Tibial nerve (tissue), 4 donors: Measurements from ENCODE around the gene OR4C6. TPM values are rescaled to one million over a fixed set of nuclear protein-coding genes. Genes with fewer than 3 reads are reported as not detected.

Experiments used
- DNase-seq, 2 donors: peaks; one replicate each; pipeline ENCODE4 v3.0.0-alpha.2; 2019; ENCODE audit warnings: low spot score in 2 of 2
- H3K27ac ChIP-seq, 4 donors: fragments of 200-600 bp; sonication (generic) in 3 of 4; one replicate each; pipeline ENCODE4 v1.5.1; 2017 to 2019; ENCODE audit warnings: mild to moderate bottlenecking in 1 of 4
- H3K27me3 ChIP-seq, 2 donors: fragments of 200-600 bp; sonication (generic) in 1 of 2; one replicate each; pipeline versions ENCODE4 v1.5.1 to v1.6.0; 2017 to 2019
- H3K36me3 ChIP-seq, 3 donors: fragments of 200-600 bp; sonication (generic); one replicate each; pipeline ENCODE4 v1.5.1; 2018 to 2019
- H3K4me1 ChIP-seq, 4 donors: fragments of 200-600 bp; sonication (generic) in 3 of 4; one replicate each; pipeline ENCODE4 v1.5.1; 2017 to 2019
- H3K4me3 ChIP-seq, 4 donors: fragments of 200-600 bp; sonication (generic) in 3 of 4; one replicate each; pipeline ENCODE4 v1.5.1; 2017 to 2019; ENCODE audit warnings: mild to moderate bottlenecking in 1 of 4, moderate library complexity in 1 of 4
- H3K9me3 ChIP-seq, 4 donors: fragments of 200-600 bp; sonication (generic) in 3 of 4; one replicate each; pipeline ENCODE4 v1.5.1; 2017 to 2019
- CTCF ChIP-seq, 5 experiments: fragments of 200-600 bp in 3 of 5; fragments of 450-650 bp in 2 of 5; sonication (generic) in 3 of 5; IDR thresholded peaks; one replicate each; pipeline ENCODE4 v1.5.1; 2016 to 2019; ENCODE audit warnings: antibody characterized with exemption in 5 of 5, mild to moderate bottlenecking in 3 of 5, moderate library complexity in 2 of 5
- EP300 ChIP-seq, 2 donors: sonication (generic); formaldehyde crosslinking; IDR thresholded peaks; one replicate each; pipeline ENCODE4 v1.6.1; 2017; ENCODE audit warnings: antibody characterized with exemption in 2 of 2, mild to moderate bottlenecking in 1 of 2
- POLR2A ChIP-seq, 2 donors: fragments of 450-650 bp; IDR thresholded peaks; one replicate each; pipeline ENCODE4 v1.6.1; 2017; ENCODE audit warnings: antibody characterized with exemption in 2 of 2, mild to moderate bottlenecking in 2 of 2, moderate library complexity in 2 of 2
- WGBS, 2 donors: methylation state at CpG; one replicate each; pipeline ENCODE4 v1.1.5; 2018; 5-methylcytosine and 5-hydroxymethylcytosine counted together
- total RNA-seq, 4 donors: library from RNA; depleted of rRNA; stranded (reverse); fragments of >200 nt; gene quantifications; one replicate each; pipeline ENCODE4 v1.1.0, GENCODE V29; 2016

Gene OR4C6
- total RNA-seq, result not detected

DNA sequence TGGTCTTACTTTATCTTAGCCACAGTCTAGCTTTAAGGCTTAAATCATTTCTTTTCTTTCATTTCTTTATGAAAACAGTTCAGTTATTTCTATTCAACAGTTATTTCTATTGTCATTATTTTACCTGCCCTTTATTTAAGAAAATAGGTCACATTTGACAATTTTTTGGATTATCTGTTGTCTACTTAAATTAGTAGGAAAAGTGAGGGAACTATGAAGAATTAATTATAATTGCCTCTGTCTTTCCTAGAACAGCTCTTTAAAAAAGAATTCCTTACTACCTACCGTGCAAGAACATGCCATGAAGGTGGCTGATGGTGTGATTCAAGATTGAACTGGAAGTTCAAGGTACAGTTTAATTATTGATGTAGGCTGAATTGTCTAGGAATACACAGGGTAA lies at the start of gene OR4C6:
TSS of gene OR4C6 (plus strand) at position 301 of the 400 bp plus-strand sequence. CDS start 2,966 bp downstream, outside the sequence.
- Histone ChIP-seq H3K36me3 (no peaks in the 10 kb centered on the region), H3K27ac (no peak within 1 kb of the TSS), H3K4me1 (no peaks in the 10 kb centered on the region), H3K4me3 (no peak within 1 kb of the TSS), H3K9me3 (no peaks in the 10 kb centered on the region), H3K27me3 (no peaks in the 10 kb centered on the region)
- DNase-seq, result no peak
- WGBS, 2 donors, result 80 to 96% methylated on average over 1 of the region's 1 CpG
- TF ChIP-seq EP300 (IDR thresholded peaks at IDR 0.05), result no peak
- TF ChIP-seq POLR2A (IDR thresholded peaks at IDR 0.05), result no peak
- TF ChIP-seq CTCF (IDR thresholded peaks at IDR 0.05), result no peak

GRCh38 chr11:55624531-55624930 lies 37.5 kb upstream of the OR4C6 start:
- H3K36me3 ChIP-seq, result no peaks in the 10 kb centered on the region
- no peaks in the 10 kb centered on the region for H3K27me3 ChIP-seq
- 89 to 90% methylated on average over 1 of the region's 1 CpG for WGBS, 2 donors
- DNase-seq, result no peak
- peaks cover 0 to 3% (median 0%) of the 10 kb centered on the region in 4 donors for H3K9me3 ChIP-seq
- no peak overlapping the region for H3K4me3 ChIP-seq
- no peaks in the 10 kb centered on the region for H3K4me1 ChIP-seq
- TF ChIP-seq CTCF (IDR thresholded peaks at IDR 0.05), result no peak
- TF ChIP-seq EP300 (IDR thresholded peaks at IDR 0.05), result no peak
- TF ChIP-seq POLR2A (IDR thresholded peaks at IDR 0.05), result no peak
- no peak overlapping the region for H3K27ac ChIP-seq

- WGBS, 2 donors, result 46 to 48% methylated on average over 3 of the region's 3 CpGs
These were observed 27.2 kb upstream of the OR4C6 start, which contains the start of gene OR4P4 for GRCh38 chr11:55634813-55635212. Gene OR4P4 (plus strand): TSS chr11:55635113.

DNA sequence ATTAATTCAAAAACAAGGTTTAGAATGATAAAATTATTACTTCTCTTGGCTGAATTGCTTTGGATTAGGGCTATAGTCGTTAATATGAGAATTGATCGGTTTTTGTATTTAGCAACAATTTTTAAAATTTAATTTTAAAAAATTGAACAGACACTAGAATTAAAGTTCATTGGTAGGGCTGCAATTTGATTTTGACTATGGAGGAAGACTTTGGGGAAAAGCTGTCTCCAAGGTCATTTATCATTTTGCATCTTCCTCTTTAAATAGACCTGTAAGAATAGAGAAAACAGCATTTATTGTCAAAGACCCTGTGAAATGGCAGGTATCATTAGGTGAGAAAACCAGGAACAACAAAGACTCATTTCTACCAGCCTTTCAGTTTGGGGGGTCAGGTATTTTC lies 14.0 kb upstream of the OR4C6 start, which contains the start of gene OR4S2:
TSS of gene OR4S2 (plus strand) at position 301 of the 400 bp plus-strand sequence. CDS start 2,577 bp downstream, outside the sequence.
- DNase-seq, result no peak
- no peak within 1 kb of the TSS for H3K27ac ChIP-seq
- no peaks in the 10 kb centered on the region for H3K9me3 ChIP-seq
- no peak for TF ChIP-seq CTCF (IDR thresholded peaks at IDR 0.05)
- no peak for TF ChIP-seq POLR2A (IDR thresholded peaks at IDR 0.05)
- no peak for TF ChIP-seq EP300 (IDR thresholded peaks at IDR 0.05)
- no peaks in the 10 kb centered on the region for H3K4me1 ChIP-seq
- H3K27me3 ChIP-seq, result no peaks in the 10 kb centered on the region
- H3K36me3 ChIP-seq, result no peaks in the 10 kb centered on the region
- WGBS, 2 donors, result 81 to 88% methylated on average over 2 of the region's 2 CpGs
- no peak within 1 kb of the TSS for H3K4me3 ChIP-seq

More at GRCh38 chr11:55634813-55635212, 27.2 kb upstream of the OR4C6 start, which contains the start of gene OR4P4:
- no peaks in the 10 kb centered on the region for H3K4me1 ChIP-seq
- H3K27me3 ChIP-seq, result no peaks in the 10 kb centered on the region
- TF ChIP-seq EP300 (IDR thresholded peaks at IDR 0.05), result no peak
- TF ChIP-seq POLR2A (IDR thresholded peaks at IDR 0.05), result no peak
- TF ChIP-seq CTCF (IDR thresholded peaks at IDR 0.05), result no peak
- H3K4me3 ChIP-seq, result no peak within 1 kb of the TSS
- no peak for DNase-seq
- H3K27ac ChIP-seq, result no peak within 1 kb of the TSS
- H3K9me3 ChIP-seq, result peaks cover 0 to 4% (median 0%) of the 10 kb centered on the region in 4 donors
- no peaks in the 10 kb centered on the region for H3K36me3 ChIP-seq

DNA sequence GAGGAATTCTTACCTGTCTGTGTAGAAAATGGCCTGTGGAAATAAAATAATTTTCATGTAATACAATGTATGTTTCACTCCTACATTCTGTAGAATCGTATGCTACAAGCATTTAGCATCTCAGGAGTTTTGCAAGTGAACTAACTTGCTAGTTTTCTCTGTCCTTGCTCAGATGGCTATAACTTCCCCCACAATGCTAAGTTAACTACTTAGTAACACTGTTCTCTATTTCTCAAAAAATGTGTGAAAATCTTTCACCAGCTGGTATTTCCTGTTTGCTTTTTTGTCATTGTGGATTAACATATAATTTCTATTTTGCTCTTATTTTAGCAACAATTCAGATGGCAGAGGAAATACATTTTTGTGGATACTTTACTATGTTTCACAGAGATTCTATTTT lies 9.4 kb upstream of the OR4C6 start:
- 45 to 56% methylated on average over 1 of the region's 1 CpG for WGBS, 2 donors
- no peaks in the 10 kb centered on the region for H3K36me3 ChIP-seq
- no peaks in the 10 kb centered on the region for H3K4me1 ChIP-seq
- no peak overlapping the region for H3K4me3 ChIP-seq
- no peak overlapping the region for H3K27ac ChIP-seq
- no peaks in the 10 kb centered on the region for H3K27me3 ChIP-seq
- DNase-seq, result no peak
- no peaks in the 10 kb centered on the region for H3K9me3 ChIP-seq
- TF ChIP-seq POLR2A (IDR thresholded peaks at IDR 0.05), result no peak
- no peak for TF ChIP-seq EP300 (IDR thresholded peaks at IDR 0.05)
- no peak for TF ChIP-seq CTCF (IDR thresholded peaks at IDR 0.05)
